Loucy (cell line): Measurements from ENCODE around the gene CHD6.

Experiments used
- H2AFZ ChIP-seq: fragments of 200-600 bp; sonication (generic); 2 replicates; pipeline ENCODE4 v1.6.0; 2016; ENCODE audit warnings: antibody characterized with exemption, mild to moderate bottlenecking, low read length, moderate library complexity
- H3F3A ChIP-seq: fragments of 200-600 bp; 2 replicates; pipeline ENCODE4 v1.6.0; 2016; ENCODE audit warnings: antibody characterized with exemption, low read depth, mild to moderate bottlenecking
- H3K27me3 ChIP-seq: fragments of 200-600 bp; sonication (generic); 2 replicates; pipeline ENCODE4 v1.6.1; 2014; ENCODE audit warnings: low read length, mild to moderate bottlenecking; ENCODE audit not compliant: insufficient read depth, poor library complexity, severe bottlenecking
- H3K36me3 ChIP-seq: fragments of 200-600 bp; sonication (generic); 2 replicates; pipeline ENCODE4 v1.6.1; 2016; ENCODE audit warnings: low read length; ENCODE audit not compliant: insufficient read depth
- H3K4me1 ChIP-seq: fragments of 200-600 bp; sonication (generic); 2 replicates; pipeline ENCODE4 v1.5.1; 2014; ENCODE audit warnings: low read length, mild to moderate bottlenecking; ENCODE audit not compliant: insufficient read depth, poor library complexity, severe bottlenecking
- H3K4me2 ChIP-seq: fragments of 200-600 bp; sonication (generic); 2 replicates; pipeline ENCODE4 v1.6.0; 2014; ENCODE audit warnings: antibody characterized with exemption, low read length, low read depth, mild to moderate bottlenecking; ENCODE audit not compliant: poor library complexity, severe bottlenecking
- H3K4me3 ChIP-seq: fragments of 200-600 bp; sonication (generic); 2 replicates; pipeline ENCODE4 v1.5.1; 2014; ENCODE audit warnings: low read length, mild to moderate bottlenecking, mixed read lengths; ENCODE audit not compliant: poor library complexity, severe bottlenecking
- H3K79me2 ChIP-seq: fragments of 200-600 bp; sonication (generic); 2 replicates; pipeline ENCODE4 v1.6.1; 2014; ENCODE audit warnings: low read length; ENCODE audit not compliant: insufficient read depth
- H3K9ac ChIP-seq: fragments of 200-600 bp; sonication (generic); 2 replicates; pipeline ENCODE4 v1.6.0; 2014; ENCODE audit warnings: mild to moderate bottlenecking, low read depth, low read length, moderate library complexity; ENCODE audit not compliant: poor library complexity, severe bottlenecking
- H3K9me2 ChIP-seq: fragments of 200-600 bp; sonication (generic); replicated peaks from 2 replicates; pipeline ENCODE4 v1.6.1; 2016; ENCODE audit warnings: low read depth, low read length, mixed read lengths
- H3K9me3 ChIP-seq: fragments of 200-600 bp; sonication (generic); 2 replicates; pipeline ENCODE4 v1.6.1; 2014; ENCODE audit warnings: mild to moderate bottlenecking, antibody characterized with exemption, low read length, low read depth; ENCODE audit not compliant: insufficient read depth
- H4K20me1 ChIP-seq: fragments of 200-600 bp; sonication (generic); 2 replicates; pipeline ENCODE4 v1.6.0; 2014; ENCODE audit warnings: antibody characterized with exemption, low read length, mild to moderate bottlenecking; ENCODE audit not compliant: insufficient read depth, poor library complexity, severe bottlenecking
- CTCF ChIP-seq: fragments of 200-600 bp; sonication (generic); conservative IDR thresholded peaks from 2 replicates; pipeline ENCODE4 v1.5.1; 2014; ENCODE audit warnings: mild to moderate bottlenecking, antibody characterized with exemption, low read length
- EZH2phosphoT487 ChIP-seq: fragments of 200-600 bp; IDR thresholded peaks from 2 replicates; pipeline ENCODE4 v1.6.1; 2018; ENCODE audit warnings: antibody characterized with exemption, mild to moderate bottlenecking, moderate library complexity, borderline replicate concordance

CHD6 gene

GRCh38 chr20:41552295-41553068 is 65.7 kb downstream of the CHD6 start:
- peaks cover 66% of the 10 kb centered on the region for H3K79me2 ChIP-seq
- H3K27me3 ChIP-seq, result no peaks in the 10 kb centered on the region
- peaks cover 3% of the 10 kb centered on the region for H4K20me1 ChIP-seq
- peaks cover 13% of the 10 kb centered on the region for H3K4me1 ChIP-seq
- no peak overlapping the region for H2AFZ ChIP-seq
- H3K9me2 ChIP-seq, result no peaks in the 10 kb centered on the region
- no peak overlapping the region for H3K4me2 ChIP-seq
- H3F3A ChIP-seq, result no peaks in the 10 kb centered on the region; the same call in 1 of the 2 replicates
- no peak overlapping the region for H3K9ac ChIP-seq
- H3K9me3 ChIP-seq, result no peaks in the 10 kb centered on the region
- H3K36me3 ChIP-seq, result peaks cover 19% of the 10 kb centered on the region
- TF ChIP-seq EZH2phosphoT487, result no peak
- no peak for TF ChIP-seq CTCF
- H3K4me3 ChIP-seq, result no peak overlapping the region

GRCh38 chr20:41551011-41551705 is 67.0 kb downstream of the CHD6 start:
- TF ChIP-seq CTCF, result no peak
- no peak for TF ChIP-seq EZH2phosphoT487
- H3K27me3 ChIP-seq, result no peaks in the 10 kb centered on the region
- no peak overlapping the region for H3K4me2 ChIP-seq
- H3K36me3 ChIP-seq, result peaks cover 24% of the 10 kb centered on the region
- H2AFZ ChIP-seq, result no peak overlapping the region
- H3K4me1 ChIP-seq, result peaks cover 13% of the 10 kb centered on the region
- no peak overlapping the region for H3K4me3 ChIP-seq
- peaks cover 67% of the 10 kb centered on the region for H3K79me2 ChIP-seq
- no peaks in the 10 kb centered on the region for H3K9me2 ChIP-seq
- H4K20me1 ChIP-seq, result no peaks in the 10 kb centered on the region
- H3F3A ChIP-seq, result no peaks in the 10 kb centered on the region
- H3K9ac ChIP-seq, result no peak overlapping the region
- H3K9me3 ChIP-seq, result no peaks in the 10 kb centered on the region

GRCh38 chr20:41547221-41547620 is 71.0 kb downstream of the CHD6 start:
- Histone ChIP-seq H2AFZ (no peak overlapping the region), H3K9me3 (no peaks in the 10 kb centered on the region), H3K4me1 (peaks cover 6% of the 10 kb centered on the region), H3K9ac (no peak overlapping the region), H4K20me1 (peaks cover 4% of the 10 kb centered on the region), H3F3A (no peaks in the 10 kb centered on the region), H3K79me2 (peaks cover 72% of the 10 kb centered on the region), H3K27me3 (no peaks in the 10 kb centered on the region), H3K4me3 (no peak overlapping the region), H3K36me3 (peaks cover 16% of the 10 kb centered on the region), H3K9me2 (no peaks in the 10 kb centered on the region), H3K4me2 (no peak overlapping the region)
- TF ChIP-seq CTCF, result no peak
- TF ChIP-seq EZH2phosphoT487, result no peak
